ENCODE data around the gene MYL12A. TPM values are rescaled to one million over a fixed set of nuclear protein-coding genes. Genes with fewer than 3 reads are reported as not detected.
A peak's percentile ranks its signal among the peaks of the same experiment; 100 is the strongest.

MYL12A gene
- total and polyA plus RNA-seq, 2 of the 13 experiments (the other 11 are each of a cell fraction or from before 2014, with no cell fraction given): 261 to 277 TPM

GRCh38 chr18:3248062-3248657 is 559 bp downstream of the MYL12A start (continued):
- TF ChIP-seq ZSCAN5A (CRISPR knock-in tag; IDR thresholded peaks at IDR 0.05; ENCODE audit: borderline replicate concordance): no peak

- intact Hi-C loops (cut with micrococcal nuclease; ENCODE audit: unreplicated experiment) (loop anchor here (5.0 kb wide), 1 partner anchor 47 kb away; no protein-coding TSS in a partner anchor), in situ Hi-C loops (cut with HindIII; ENCODE audit: extremely low pct_ligation_motif_present, low pct_unique_long_range_greater_than_20kb) (loop anchor here (5.0 kb wide), 2 partner anchors 97 to 317 kb away; no protein-coding TSS in a partner anchor)
- no peak overlapping the region for H2AFZ ChIP-seq (ENCODE audit: low read length)
- H3K27ac ChIP-seq (ENCODE audit: extremely low read length, insufficient read depth, low read length): peak overlapping the region; percentile 93
- BruUV-seq (replicated peaks): no TSS peak
- peaks cover 75% of the 10 kb centered on the region for H3K79me2 ChIP-seq (ENCODE audit: insufficient read depth, low read length)
- peak; percentile 61 for DNase-seq (ENCODE audit: low spot score)
- ATAC-seq: no peak
- no peaks in the 10 kb centered on the region; a peak in 2 of 5 replicates for H3K27me3 ChIP-seq (ENCODE audit: control insufficient read depth in 1 of 2, insufficient read depth in 2 of 2, low read length in 2 of 2)
- WGBS (ENCODE audit: low lambda C conversion rate): 12% methylated on average over 9 of the region's 9 CpGs
- H3K9ac ChIP-seq (ENCODE audit: insufficient read depth, low read depth, low read length): peak overlapping the region; percentile 94
- peak; percentile 47 for FAIRE-seq
- H3K36me3 ChIP-seq (replicated peaks in 1 of 2; ENCODE audit: control insufficient read depth in 1 of 2, insufficient read depth in 2 of 2, low read length in 2 of 2): peaks cover 0 to 7% of the 10 kb centered on the region in 2 experiments; a peak in 2 of 5 replicates
- H3K4me1 ChIP-seq (ENCODE audit: insufficient read depth, low read length): peaks cover 60% of the 10 kb centered on the region
- ChIA-PET CTCF (ENCODE audit: low intra/inter-chr PET ratio, low total read pairs) (no interaction called here), POLR2A (interaction anchor here (1.1 to 5.4 kb wide), 8 partner anchors 8 to 336 kb away, joined by 3 to 54 read pairs (median 9); no protein-coding TSS in a partner anchor)
- peaks cover 13% of the 10 kb centered on the region; the same call in 1 of the 2 replicates for H4K20me1 ChIP-seq (ENCODE audit: insufficient read depth, low read length)
- H3K4me3 ChIP-seq (replicated peaks in 1 of 3; ENCODE audit: insufficient read depth in 1 of 3, low read depth in 2 of 3, low read length in 3 of 3): peak overlapping the region; percentile 92 to 94 (median 93)
- no peaks in the 10 kb centered on the region for H3K9me3 ChIP-seq (ENCODE audit: low read length)
- H3K4me2 ChIP-seq (ENCODE audit: low read depth, low read length): peak overlapping the region; percentile 63
- TF ChIP-seq IKZF4 (CRISPR knock-in tag; IDR thresholded peaks at IDR 0.05; ENCODE audit: borderline replicate concordance, low read depth, not compliant biosample characterization) (no peak), HHEX (CRISPR knock-in tag; IDR thresholded peaks at IDR 0.05) (no peak), PAX8 (CRISPR knock-in tag; IDR thresholded peaks at IDR 0.05; ENCODE audit: borderline replicate concordance) (no peak), SP1 (IDR thresholded peaks at IDR 0.05) (no peak), SP1 (CRISPR knock-in tag; IDR thresholded peaks at IDR 0.05) (no peak), PPARG (CRISPR knock-in tag; conservative IDR thresholded peaks at IDR 0.05) (no peak), ZNF724P (CRISPR knock-in tag; IDR thresholded peaks at IDR 0.05; ENCODE audit: borderline replicate concordance) (no peak), ZSCAN31 (CRISPR knock-in tag; IDR thresholded peaks at IDR 0.05; ENCODE audit: low read depth) (no peak), TBX3 (IDR thresholded peaks at IDR 0.05; ENCODE audit: borderline replicate concordance) (no peak), AKNA (CRISPR knock-in tag; IDR thresholded peaks at IDR 0.05; ENCODE audit: borderline replicate concordance) (no peak), GABPA (IDR thresholded peaks at IDR 0.05; ENCODE audit: low read depth, low read length) (no peak), GABPA (CRISPR knock-in tag; IDR thresholded peaks at IDR 0.05; ENCODE audit: low read depth) (peak; percentile 87), ZNF598 (CRISPR knock-in tag; IDR thresholded peaks at IDR 0.05; ENCODE audit: borderline replicate concordance) (no peak), ZSCAN29 (CRISPR knock-in tag; conservative IDR thresholded peaks at IDR 0.05) (no peak), FOXA3 (CRISPR knock-in tag; IDR thresholded peaks at IDR 0.05) (peak; percentile 44), ZNF7 (CRISPR knock-in tag; IDR thresholded peaks at IDR 0.05) (no peak)
Measured at GRCh38 chr18:3248658-3249359, 1.2 kb downstream of the MYL12A start.
